ENCODE results near the gene TMTC1.
"Not testable (repeated sequence)": the region's sequence is repeated elsewhere in the genome, so short reads cannot be mapped to it uniquely, and the experiment has no call there.

The TMTC1 gene

DNA sequence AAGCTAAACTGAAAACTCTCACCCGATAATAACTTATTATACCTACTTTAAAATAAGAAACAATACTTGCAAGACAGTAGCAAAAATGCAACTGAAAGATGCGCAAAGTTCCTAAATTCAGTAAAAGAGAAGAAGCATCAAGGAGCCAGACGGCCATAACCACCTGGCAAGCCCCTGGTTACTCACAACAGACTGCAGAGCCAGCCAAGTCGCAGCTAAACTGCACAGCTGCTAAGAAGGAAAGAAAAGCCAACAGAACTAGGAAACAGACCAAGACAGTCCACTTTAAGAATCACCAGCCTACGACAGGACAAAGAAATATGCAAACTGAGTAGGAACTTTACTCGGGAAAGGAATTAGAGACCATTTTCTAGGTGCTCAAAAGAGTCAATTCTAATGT is 127.9 kb downstream of the TMTC1 start:
- H3K4me1 ChIP-seq (ENCODE audit: control insufficient read depth, insufficient read depth, low read length), result no peaks in the 10 kb centered on the region; the same call in 1 of the 2 replicates
- H3K27ac ChIP-seq (ENCODE audit: low read length), result no peak overlapping the region
- no peak for DNase-seq (ENCODE audit: low read depth, low spot score)
- H3K9me3 ChIP-seq (ENCODE audit: control insufficient read depth, insufficient read depth, low read length), result no peaks in the 10 kb centered on the region
- H3K36me3 ChIP-seq (ENCODE audit: control insufficient read depth, insufficient read depth, low read length), result no peaks in the 10 kb centered on the region
- no peaks in the 10 kb centered on the region for H3K27me3 ChIP-seq (ENCODE audit: control insufficient read depth, insufficient read depth, low read length)
- WGBS (ENCODE audit: insufficient coverage, insufficient read length), result no CpG with 5 or more reads among the region's 6 CpGs
- H3K4me3 ChIP-seq (ENCODE audit: low read length), result no peak overlapping the region

DNA sequence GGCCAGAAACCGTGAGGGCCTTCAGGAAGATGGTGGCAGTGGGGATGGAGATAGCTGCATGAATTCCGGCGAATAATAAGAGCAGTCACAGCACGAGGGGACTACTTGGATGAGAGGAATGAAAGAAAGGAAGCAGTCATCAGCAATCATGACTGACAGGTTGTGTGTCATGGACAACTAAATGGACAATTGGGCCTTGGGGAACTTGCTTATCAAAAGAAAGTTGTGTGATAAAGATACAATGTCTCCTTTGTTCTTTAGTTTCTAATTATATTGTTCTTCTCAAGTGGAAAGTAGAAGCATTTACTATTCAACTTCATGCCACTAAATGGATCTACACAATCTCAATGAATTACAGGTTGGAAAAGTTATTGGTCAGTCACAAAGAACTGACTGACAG is 130.5 kb downstream of the TMTC1 start:
- no peaks in the 10 kb centered on the region for H3K9me3 ChIP-seq (ENCODE audit: control insufficient read depth, insufficient read depth, low read length)
- DNase-seq (ENCODE audit: low read depth, low spot score), result no peak
- no CpG with 5 or more reads among the region's 4 CpGs for WGBS (ENCODE audit: insufficient coverage, insufficient read length)
- H3K27ac ChIP-seq (ENCODE audit: low read length), result no peak overlapping the region
- no peaks in the 10 kb centered on the region for H3K27me3 ChIP-seq (ENCODE audit: control insufficient read depth, insufficient read depth, low read length)
- no peaks in the 10 kb centered on the region; the same call in 1 of the 2 replicates for H3K4me1 ChIP-seq (ENCODE audit: control insufficient read depth, insufficient read depth, low read length)
- no peaks in the 10 kb centered on the region for H3K36me3 ChIP-seq (ENCODE audit: control insufficient read depth, insufficient read depth, low read length)
- H3K4me3 ChIP-seq (ENCODE audit: low read length), result no peak overlapping the region

GRCh38 chr12:29650371-29650770 is 133.4 kb downstream of the TMTC1 start:
- H3K27ac ChIP-seq (ENCODE audit: low read length), result no peak overlapping the region
- no peaks in the 10 kb centered on the region for H3K36me3 ChIP-seq (ENCODE audit: control insufficient read depth, insufficient read depth, low read length)
- DNase-seq (ENCODE audit: low read depth, low spot score), result no peak
- H3K27me3 ChIP-seq (ENCODE audit: control insufficient read depth, insufficient read depth, low read length), result no peaks in the 10 kb centered on the region
- H3K9me3 ChIP-seq (ENCODE audit: control insufficient read depth, insufficient read depth, low read length), result no peaks in the 10 kb centered on the region
- H3K4me3 ChIP-seq (ENCODE audit: low read length), result no peak overlapping the region
- WGBS (ENCODE audit: insufficient coverage, insufficient read length), result no CpG with 5 or more reads among the region's 4 CpGs
- H3K4me1 ChIP-seq (ENCODE audit: control insufficient read depth, insufficient read depth, low read length), result no peaks in the 10 kb centered on the region

DNA sequence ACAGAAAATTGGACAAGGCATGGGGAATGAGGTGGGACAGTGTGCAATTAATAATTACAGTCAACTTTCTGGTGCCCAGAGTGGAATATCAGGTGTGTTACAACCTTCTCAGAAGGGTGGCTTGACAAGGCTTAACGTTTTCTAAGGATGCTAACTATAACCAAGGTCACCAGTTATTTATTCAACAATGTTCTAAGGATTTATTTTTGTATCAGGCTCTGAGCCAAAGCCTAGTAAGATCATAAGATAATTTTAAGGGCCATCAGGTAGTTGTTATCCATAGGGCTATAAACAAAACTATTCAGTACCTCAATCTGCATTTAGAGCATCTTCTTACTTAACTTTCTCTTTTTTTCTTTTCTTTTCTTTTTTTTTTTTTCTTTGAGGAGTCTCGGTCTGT is 134.0 kb downstream of the TMTC1 start:
- Histone ChIP-seq H3K9me3 (ENCODE audit: control insufficient read depth, insufficient read depth, low read length) (no peaks in the 10 kb centered on the region), H3K4me3 (ENCODE audit: low read length) (no peak overlapping the region), H3K27me3 (ENCODE audit: control insufficient read depth, insufficient read depth, low read length) (no peaks in the 10 kb centered on the region), H3K36me3 (ENCODE audit: control insufficient read depth, insufficient read depth, low read length) (no peaks in the 10 kb centered on the region), H3K4me1 (ENCODE audit: control insufficient read depth, insufficient read depth, low read length) (no peaks in the 10 kb centered on the region), H3K27ac (ENCODE audit: low read length) (no peak overlapping the region)
- no CpG with 5 or more reads among the region's 2 CpGs for WGBS (ENCODE audit: insufficient coverage, insufficient read length)
- no peak for DNase-seq (ENCODE audit: low read depth, low spot score)

- no peak for DNase-seq (ENCODE audit: low read depth, low spot score)
- WGBS (ENCODE audit: insufficient coverage, insufficient read length), result no CpG with 5 or more reads among the region's 1 CpG
- H3K27ac ChIP-seq (ENCODE audit: low read length), result no peak overlapping the region
These were observed 139.1 kb downstream of the TMTC1 start for GRCh38 chr12:29644536-29645162.

DNA sequence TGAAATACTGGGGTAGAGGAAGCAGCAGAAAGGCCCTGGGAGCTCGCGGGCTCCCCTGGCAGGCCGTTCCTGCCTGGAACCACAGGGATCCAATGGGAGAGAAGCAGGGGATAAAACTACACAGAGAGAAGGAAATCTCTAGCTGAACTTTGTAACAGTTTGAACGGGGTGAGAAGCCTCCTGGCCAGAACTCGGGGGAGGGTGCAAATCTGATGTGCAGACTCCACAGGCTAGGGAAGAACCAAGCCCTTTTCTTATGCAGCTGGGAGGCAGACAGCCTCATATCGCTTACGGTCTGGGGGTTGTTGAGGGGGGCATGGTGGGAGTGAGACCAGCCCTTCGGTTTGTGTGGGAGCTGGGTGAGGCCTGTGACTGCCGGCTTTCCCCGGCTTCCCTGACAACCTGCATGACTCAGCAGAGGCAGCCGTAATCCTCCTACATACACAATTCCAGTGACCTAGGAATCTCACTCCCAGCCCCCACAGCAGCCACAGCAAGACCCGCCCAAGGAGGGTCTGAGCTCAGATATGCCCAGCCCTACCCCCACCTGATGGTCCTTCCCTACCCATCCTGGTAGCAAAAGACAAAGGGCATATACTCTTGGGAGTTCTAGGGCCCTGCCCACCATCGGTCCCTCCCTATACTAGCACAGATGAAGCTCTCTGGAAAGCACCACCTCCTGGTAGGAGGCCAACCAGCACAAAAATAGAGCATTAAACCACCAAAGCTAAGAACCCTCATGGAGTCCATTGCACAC is 143.0 kb downstream of the TMTC1 start:
- H3K27ac ChIP-seq (ENCODE audit: low read length), result no peak overlapping the region
- H3K9me3 ChIP-seq (ENCODE audit: control insufficient read depth, insufficient read depth, low read length), result no peaks in the 10 kb centered on the region
- peaks cover 2% of the 10 kb centered on the region; the same call in 1 of the 2 replicates for H3K4me1 ChIP-seq (ENCODE audit: control insufficient read depth, insufficient read depth, low read length)
- no CpG with 5 or more reads among the region's 13 CpGs for WGBS (ENCODE audit: insufficient coverage, insufficient read length)
- DNase-seq (ENCODE audit: low read depth, low spot score), result no peak
- H3K36me3 ChIP-seq (ENCODE audit: control insufficient read depth, insufficient read depth, low read length), result no peaks in the 10 kb centered on the region
- no peaks in the 10 kb centered on the region for H3K27me3 ChIP-seq (ENCODE audit: control insufficient read depth, insufficient read depth, low read length)
- H3K4me3 ChIP-seq (ENCODE audit: low read length), result no peak overlapping the region

More at GRCh38 chr12:29644536-29645162, 139.1 kb downstream of the TMTC1 start:
- H3K4me1 ChIP-seq (ENCODE audit: control insufficient read depth, insufficient read depth, low read length), result peaks cover 2% of the 10 kb centered on the region; the same call in 1 of the 2 replicates
- no peaks in the 10 kb centered on the region for H3K9me3 ChIP-seq (ENCODE audit: control insufficient read depth, insufficient read depth, low read length)
- no peaks in the 10 kb centered on the region for H3K27me3 ChIP-seq (ENCODE audit: control insufficient read depth, insufficient read depth, low read length)
- no peak overlapping the region for H3K4me3 ChIP-seq (ENCODE audit: low read length)
- no peaks in the 10 kb centered on the region for H3K36me3 ChIP-seq (ENCODE audit: control insufficient read depth, insufficient read depth, low read length)

- H3K27ac ChIP-seq (ENCODE audit: low read length), result no peak overlapping the region
- DNase-seq (ENCODE audit: low read depth, low spot score), result no peak
- H3K27me3 ChIP-seq (ENCODE audit: control insufficient read depth, insufficient read depth, low read length), result no peaks in the 10 kb centered on the region
- no peaks in the 10 kb centered on the region for H3K36me3 ChIP-seq (ENCODE audit: control insufficient read depth, insufficient read depth, low read length)
- H3K4me3 ChIP-seq (ENCODE audit: low read length), result no peak overlapping the region
- WGBS (ENCODE audit: insufficient coverage, insufficient read length), result no CpG with 5 or more reads among the region's 10 CpGs
- H3K9me3 ChIP-seq (ENCODE audit: control insufficient read depth, insufficient read depth, low read length), result no peaks in the 10 kb centered on the region
- peaks cover 2% of the 10 kb centered on the region; the same call in 1 of the 2 replicates for H3K4me1 ChIP-seq (ENCODE audit: control insufficient read depth, insufficient read depth, low read length)
These were observed 143.7 kb downstream of the TMTC1 start for GRCh38 chr12:29639893-29640495.

DNA sequence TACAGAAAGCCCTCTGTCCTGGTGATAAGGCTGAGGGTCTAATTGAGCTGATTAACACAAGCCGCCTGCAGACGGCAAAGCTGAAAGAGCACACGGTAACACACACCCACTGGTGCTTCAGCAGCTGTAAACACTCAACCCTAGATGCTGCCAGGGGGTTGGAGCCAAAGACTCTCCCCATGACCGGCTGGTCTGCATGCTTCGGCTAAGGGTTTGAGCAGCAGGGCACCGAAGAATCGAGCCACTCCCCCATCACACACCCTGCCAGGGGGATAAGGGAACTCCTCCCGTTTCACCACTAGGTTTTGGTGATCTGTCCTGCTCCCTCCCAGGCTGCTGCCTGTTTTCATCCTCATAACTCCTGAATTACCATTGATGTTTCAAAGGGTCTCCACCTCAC is 145.2 kb downstream of the TMTC1 start:
- no peaks in the 10 kb centered on the region for H3K27me3 ChIP-seq (ENCODE audit: control insufficient read depth, insufficient read depth, low read length)
- no CpG with 5 or more reads among the region's 8 CpGs for WGBS (ENCODE audit: insufficient coverage, insufficient read length)
- DNase-seq (ENCODE audit: low read depth, low spot score), result no peak
- no peak overlapping the region for H3K4me3 ChIP-seq (ENCODE audit: low read length)
- H3K36me3 ChIP-seq (ENCODE audit: control insufficient read depth, insufficient read depth, low read length), result no peaks in the 10 kb centered on the region
- H3K27ac ChIP-seq (ENCODE audit: low read length), result no peak overlapping the region
- H3K4me1 ChIP-seq (ENCODE audit: control insufficient read depth, insufficient read depth, low read length), result peaks cover 2% of the 10 kb centered on the region; the same call in 1 of the 2 replicates
- no peaks in the 10 kb centered on the region for H3K9me3 ChIP-seq (ENCODE audit: control insufficient read depth, insufficient read depth, low read length)

DNA sequence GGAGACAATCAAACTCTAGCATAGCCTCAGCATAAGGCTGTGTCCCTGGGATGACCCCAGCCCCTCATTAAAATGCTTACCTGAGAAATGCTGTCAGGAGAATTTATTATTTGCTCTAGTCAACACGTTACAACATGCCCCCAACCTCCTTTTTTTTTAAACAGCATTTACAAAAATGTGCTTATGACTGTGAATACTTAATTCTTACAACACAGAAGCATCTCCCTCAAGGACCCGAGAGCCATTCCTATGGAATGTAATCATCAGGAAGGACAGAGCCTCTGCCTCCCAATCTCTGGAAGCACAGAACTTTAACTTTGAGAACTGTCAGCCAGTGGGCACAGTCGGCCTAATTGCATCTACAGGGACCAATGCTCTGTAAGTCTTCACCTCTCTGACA is 149.7 kb downstream of the TMTC1 start:
- DNase-seq (ENCODE audit: low read depth, low spot score), result no peak
- no peak overlapping the region for H3K27ac ChIP-seq (ENCODE audit: low read length)
- no CpG with 5 or more reads among the region's 3 CpGs for WGBS (ENCODE audit: insufficient coverage, insufficient read length)
- H3K36me3 ChIP-seq (ENCODE audit: control insufficient read depth, insufficient read depth, low read length), result no peaks in the 10 kb centered on the region
- no peaks in the 10 kb centered on the region for H3K4me1 ChIP-seq (ENCODE audit: control insufficient read depth, insufficient read depth, low read length)
- H3K4me3 ChIP-seq (ENCODE audit: low read length), result no peak overlapping the region
- H3K9me3 ChIP-seq (ENCODE audit: control insufficient read depth, insufficient read depth, low read length), result no peaks in the 10 kb centered on the region
- H3K27me3 ChIP-seq (ENCODE audit: control insufficient read depth, insufficient read depth, low read length), result no peaks in the 10 kb centered on the region

DNA sequence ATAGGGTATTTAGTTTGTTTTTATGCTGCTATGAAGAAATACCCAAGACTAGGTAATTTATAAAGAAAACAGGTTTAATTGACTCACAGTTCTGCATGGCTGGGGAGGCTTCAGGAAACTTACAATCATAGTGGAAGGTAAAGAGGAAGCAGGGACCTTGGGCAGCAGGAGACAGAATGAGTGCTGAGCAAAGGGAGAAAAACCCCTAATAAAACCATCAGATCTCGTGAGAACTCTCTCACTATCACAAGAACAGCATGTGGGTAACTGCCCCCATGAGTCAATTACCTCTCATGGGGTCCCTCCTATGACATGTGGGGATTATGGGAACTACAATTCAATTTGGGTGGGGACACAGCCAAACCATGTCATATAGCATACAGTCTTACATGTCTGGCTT is 153.6 kb downstream of the TMTC1 start:
- no CpG with 5 or more reads among the region's 1 CpG for WGBS (ENCODE audit: insufficient coverage, insufficient read length)
- H3K27ac ChIP-seq (ENCODE audit: low read length); H3K4me1 ChIP-seq (ENCODE audit: control insufficient read depth, insufficient read depth, low read length); H3K4me3 ChIP-seq (ENCODE audit: low read length); H3K9me3 ChIP-seq (ENCODE audit: control insufficient read depth, insufficient read depth, low read length); H3K36me3 ChIP-seq (ENCODE audit: control insufficient read depth, insufficient read depth, low read length); H3K27me3 ChIP-seq (ENCODE audit: control insufficient read depth, insufficient read depth, low read length); DNase-seq (ENCODE audit: low read depth, low spot score): not testable (repeated sequence)
